ENCODE measurements around the gene JARID2.

Gene JARID2

DNA sequence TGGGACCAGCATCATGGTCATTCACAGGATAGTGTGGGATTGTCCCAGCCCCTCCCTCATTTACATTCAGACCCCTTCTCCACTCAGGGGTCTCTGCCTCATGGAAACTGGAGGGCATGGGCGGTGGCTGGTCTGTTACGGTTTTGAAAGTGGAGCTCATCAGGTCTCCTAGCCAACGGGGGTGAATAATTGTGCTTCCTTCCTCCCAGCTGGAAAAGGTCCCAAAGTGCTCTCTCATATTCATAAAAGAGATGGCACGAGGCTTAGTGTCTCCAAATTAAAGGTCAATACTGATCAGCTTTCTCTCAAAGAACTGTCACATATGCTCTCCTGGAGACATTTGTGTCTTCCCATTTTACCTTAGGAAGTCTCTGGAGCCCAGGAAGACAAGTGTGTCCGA is 19.9 kb downstream of the JARID2 start:
- no peak for DNase-seq (ENCODE audit: low read depth)

DNA sequence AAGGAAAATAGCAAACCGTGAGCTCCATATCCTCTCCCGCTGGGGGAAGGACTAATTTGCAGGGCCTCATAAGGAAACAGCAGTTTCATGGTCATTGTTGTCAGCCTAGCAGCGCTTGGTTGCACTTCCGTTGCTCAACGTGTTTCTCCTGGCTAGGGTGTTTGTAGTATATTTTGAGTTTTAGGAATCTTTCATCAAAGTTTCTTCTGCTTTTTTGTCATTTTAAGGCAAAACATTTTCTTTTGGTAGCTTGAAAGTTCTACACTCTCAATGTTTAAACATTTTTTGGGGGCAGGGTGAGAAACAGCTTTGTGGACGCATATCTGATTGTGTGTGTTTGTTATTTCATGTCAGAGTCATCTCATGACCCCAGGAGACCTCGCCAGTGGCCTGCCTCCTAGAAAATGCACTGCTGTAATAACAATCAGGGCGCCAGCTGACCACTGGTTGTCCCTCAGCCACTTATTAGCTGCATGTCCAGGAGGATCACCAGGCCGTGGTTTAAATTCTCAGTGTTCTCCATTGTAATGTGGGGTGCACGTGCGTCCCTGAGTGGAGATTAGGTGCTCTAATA is 20.6 kb downstream of the JARID2 start:
- no peak for DNase-seq (ENCODE audit: low read depth)

DNA sequence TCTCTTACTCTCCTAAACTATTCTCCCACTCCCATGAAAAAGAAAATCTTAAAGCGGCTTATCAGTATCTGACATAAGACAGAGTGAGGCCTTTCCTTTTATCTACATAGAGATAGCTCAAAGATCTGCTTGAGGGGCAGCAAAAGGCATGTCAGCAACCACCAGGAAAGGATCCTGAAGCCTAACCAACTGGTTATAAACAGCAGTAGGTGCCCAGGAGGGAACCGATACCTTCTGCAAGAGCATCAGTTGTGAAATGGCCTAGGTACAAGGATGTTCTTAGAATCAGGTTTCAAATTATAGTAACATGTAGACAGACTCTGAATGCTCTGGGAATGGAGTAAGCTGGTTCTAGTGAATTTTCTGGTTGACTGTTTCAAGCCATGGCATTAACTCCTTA is 21.4 kb downstream of the JARID2 start:
- DNase-seq (ENCODE audit: low read depth): no peak

DNA sequence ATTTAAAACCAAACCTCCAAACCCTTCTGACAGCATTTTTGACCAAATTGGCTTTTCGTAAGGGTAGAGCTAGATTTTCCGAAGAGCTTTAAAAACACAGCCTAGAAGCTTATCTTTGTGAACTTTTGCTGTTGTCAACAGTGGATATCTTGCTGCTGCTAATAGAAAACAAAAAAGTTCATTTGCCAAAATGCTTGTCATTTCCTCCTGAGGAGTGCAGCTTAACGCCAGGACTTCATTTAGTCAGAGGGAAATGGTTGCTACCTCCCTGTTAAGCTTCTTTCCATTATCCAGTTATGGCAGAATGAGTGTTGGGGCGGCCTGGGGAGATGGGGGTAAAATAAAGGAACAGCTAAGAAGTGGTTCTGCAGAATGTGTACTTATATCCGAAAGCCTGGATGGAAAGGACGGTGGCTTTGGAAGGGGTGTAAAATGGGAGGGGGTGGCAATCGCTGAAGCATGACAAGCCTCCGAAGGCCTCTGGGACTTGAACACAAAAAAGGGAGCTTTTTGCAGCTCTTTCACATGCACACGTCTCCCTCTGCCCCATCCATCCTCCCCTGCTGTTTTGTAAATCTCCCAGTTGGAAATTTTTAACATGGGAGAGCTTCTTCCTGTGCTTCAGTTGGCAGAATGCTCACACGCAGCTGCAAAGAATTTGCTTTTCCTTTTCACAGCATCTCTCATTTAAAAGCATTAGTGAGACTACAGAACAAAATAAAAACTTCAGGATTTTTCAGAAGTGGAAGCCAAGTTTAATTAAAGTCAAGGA is 22.5 kb downstream of the JARID2 start:
- no peak for DNase-seq (ENCODE audit: low read depth)

DNA sequence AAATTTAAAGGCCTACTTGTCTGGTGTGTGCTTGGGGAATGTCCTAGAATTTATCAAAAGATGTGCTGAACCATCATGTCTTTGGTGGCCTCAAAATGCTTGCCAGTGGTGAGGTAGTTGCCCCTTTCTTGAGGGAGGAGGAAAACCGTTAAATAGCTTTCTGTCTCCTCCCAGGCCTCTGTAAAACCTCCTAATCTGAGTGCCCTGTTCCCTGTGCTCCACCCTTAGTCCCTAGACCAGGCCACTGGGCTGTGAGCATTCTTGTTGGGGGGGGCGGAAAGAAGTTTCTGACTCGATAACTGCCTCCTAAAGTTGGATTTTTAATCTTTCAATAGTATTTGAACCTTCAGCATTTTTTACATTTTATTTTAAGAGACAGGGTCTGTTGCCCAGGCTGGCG is 23.1 kb downstream of the JARID2 start:
- no peak for DNase-seq (ENCODE audit: low read depth)

DNA sequence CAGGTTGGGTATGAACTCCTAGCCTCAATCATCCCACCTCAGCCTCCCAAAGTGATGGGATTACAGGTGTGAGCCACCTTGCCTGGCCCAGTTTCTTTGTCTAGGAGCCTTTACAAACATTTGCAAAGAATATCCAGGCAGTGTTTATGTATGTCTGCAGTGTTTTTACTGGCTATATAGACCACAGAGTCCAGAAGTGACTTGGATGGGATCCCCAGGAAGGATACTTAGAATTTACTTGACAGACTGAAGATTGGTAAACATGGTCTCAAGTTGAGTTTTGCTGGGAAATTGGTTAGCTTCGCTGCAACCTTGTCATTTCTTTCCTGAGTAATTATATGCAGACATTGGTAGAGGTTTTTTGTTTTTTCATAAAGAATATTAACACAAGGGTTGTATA is 23.8 kb downstream of the JARID2 start:
- no peak for DNase-seq (ENCODE audit: low read depth)

DNA sequence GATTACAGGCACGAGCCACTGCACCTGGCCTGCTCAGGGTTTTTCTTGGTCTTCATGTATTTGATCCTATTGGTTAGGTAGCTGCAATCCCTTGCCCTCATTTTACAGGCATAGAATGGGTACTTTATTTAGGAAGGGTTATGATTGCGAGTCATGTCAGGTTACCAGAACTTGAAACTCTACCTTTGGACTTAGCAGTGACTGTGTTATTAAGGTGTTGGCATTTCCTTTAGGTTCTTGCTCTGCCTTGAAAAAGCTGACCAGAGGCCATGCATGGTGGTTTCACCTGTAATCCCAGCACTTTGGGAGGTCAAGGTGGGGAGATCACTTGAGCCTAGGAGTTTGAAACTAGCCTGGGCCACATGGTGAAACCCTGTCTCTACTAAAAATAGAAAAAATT is 24.5 kb downstream of the JARID2 start:
- no peak for DNase-seq (ENCODE audit: low read depth)

DNA sequence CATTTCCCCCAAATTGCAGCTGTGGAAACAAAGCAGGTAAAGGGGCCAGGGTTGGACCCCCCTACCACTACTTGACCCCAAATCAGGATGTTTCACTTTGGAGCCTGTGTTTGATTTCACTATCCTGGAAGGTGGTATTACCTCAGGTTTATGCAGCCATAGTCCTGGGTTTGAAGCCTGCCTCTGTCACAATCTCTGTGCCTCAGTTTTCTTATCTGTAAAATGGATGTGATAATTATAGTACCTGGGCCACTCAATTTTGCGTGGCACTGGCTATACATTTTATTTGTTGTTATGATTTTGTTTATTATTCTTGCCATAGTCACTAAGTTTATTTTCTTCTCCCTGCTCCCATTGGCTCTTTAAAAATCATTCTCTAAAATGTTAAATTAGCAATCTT is 26.7 kb downstream of the JARID2 start:
- no peak for DNase-seq (ENCODE audit: low read depth)

DNA sequence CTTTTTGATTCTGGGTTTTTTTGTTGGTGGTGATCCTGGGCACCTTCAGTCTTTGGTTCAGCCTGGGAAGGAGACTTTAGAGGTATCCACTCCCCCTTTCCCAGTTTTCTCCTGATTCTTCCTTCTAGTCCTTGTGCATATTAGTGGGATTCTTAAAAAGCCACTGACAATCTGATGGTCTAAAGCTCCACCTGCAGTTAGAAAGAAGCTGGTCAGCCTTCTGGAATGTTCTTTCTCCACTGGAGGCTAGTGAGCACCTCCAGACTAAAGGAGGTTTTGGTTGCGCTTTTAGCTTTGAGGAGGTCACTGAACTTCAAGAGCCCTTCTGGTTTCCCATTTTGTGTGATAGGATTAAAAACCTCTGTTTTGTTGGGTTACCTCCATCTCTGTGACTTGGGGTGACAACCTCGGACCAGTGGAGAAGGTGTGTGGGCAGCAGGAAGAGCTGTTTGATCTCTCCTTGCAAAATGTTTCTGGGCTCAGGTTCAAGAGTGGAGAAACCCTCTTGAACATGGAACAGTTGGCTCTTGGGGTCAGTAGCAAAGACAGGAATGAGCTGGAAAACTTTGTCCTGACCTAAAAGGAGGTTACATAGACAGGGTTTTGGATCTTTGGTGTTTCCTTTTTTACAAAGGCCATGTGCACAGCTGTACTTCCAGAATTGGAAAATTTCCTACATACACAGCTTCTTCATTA is 29.0 kb downstream of the JARID2 start:
- DNase-seq (ENCODE audit: low read depth): peak; percentile 40

DNA sequence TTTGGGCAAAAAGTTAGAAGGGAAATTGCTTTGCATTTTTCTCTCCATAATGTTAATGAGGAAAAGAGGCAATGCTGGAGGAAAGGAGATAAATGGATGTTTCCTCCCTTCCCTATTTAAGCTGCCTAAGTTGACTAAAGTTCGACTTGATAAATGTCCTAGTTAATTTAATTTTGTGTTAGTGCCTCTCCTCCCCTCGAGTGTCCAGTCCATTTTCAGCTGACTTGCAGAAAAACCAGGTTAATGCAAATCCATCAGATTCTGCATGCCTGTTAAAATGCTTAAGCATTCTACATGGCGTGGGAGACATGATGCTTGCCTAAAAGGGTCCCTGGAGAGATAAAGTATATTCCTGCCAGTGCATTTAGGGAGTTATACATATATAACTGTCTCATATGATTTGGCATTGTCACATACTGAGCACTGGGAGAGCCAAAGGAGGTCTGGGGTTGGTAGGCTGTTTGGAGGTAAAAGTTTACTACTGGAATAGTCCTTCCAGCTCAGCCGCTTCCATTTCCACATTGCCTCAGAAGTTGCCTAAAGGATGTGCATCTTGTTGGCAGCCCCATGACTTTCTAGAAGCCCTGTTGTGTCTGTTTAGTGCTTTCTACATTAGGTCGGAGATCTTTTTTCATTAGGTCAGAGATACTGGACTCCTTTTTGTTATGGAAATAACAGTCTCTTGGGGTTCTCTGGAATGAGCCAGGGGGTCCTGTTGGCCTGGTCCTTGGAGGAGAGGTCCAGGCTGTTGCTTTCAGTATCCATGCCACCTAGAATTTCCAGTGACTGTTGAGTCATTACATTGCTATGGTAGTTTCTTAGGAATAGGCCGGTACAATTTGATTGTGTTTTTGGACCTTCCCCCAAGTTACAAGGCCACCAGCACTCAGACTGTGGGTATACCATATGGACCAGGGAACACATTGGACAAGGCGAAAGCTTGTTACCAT is 30.4 kb downstream of the JARID2 start:
- DNase-seq (ENCODE audit: low read depth): no peak

DNA sequence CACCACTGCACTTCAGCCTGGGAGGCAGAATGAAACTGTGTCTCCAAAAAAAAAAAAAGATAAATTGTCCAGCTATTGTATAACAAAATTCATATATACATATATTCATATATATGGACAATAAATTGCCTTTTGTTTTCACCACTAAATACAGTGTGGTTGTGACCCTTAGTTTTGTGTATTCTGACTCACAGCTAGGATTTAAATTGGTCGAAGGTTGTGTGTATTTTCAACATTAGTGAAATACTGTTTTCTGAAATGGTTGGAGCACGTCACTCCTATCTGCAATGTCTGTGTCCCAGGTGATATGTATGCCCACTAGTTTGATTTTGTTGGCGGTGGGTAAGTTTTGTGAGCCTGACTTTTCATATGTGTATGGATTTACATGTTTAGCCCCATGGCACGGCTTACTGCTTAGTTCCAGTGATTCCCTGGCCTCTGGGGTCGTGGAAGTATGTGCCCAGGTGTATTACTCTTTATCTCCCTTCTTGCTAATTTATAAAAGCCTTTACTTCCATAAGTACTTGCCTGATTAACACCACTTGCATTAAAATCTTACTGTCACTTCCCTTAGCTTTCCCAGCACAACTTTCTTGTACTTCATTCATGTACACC is 33.3 kb downstream of the JARID2 start:
- no peak for DNase-seq (ENCODE audit: low read depth)

DNA sequence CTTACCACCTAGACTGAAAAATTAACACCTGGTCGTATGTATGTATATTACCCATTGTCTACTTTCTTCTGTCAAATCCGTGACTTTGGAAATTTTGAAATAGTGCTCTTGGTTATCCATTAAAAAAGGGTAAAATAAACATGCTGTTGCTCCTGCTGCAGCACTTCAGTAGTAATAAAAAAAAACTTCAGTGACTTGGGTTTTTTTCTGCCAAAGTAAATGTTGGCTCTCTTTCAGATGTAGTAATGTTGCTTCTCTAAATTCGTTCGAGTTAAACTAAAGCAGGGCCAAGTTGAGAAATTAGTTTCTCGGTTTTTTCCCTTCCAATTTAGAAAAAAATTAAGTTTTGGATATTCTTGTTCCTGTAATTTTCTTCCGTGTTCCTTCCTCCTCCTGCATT is 34.2 kb downstream of the JARID2 start:
- DNase-seq (ENCODE audit: low read depth): no peak

DNA sequence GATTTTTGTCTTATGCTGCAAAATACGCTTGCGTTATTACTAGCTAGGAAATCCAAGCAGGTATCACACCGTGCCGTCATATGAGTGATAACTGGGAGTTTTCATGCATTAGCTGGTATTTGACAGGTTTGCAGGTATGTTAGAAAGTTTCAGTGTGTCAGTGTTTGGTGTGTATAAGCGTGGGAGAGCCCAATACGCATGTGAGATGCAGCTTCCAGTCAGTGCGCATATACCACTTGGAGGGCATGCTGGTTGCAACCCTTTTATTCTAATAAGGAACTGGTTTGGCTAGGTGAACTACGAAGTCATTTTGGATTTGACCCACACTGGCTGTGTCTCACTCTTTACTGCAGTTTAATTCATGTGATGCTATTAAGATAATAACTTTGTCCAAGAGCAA is 35.1 kb downstream of the JARID2 start:
- DNase-seq (ENCODE audit: low read depth): no peak

DNA sequence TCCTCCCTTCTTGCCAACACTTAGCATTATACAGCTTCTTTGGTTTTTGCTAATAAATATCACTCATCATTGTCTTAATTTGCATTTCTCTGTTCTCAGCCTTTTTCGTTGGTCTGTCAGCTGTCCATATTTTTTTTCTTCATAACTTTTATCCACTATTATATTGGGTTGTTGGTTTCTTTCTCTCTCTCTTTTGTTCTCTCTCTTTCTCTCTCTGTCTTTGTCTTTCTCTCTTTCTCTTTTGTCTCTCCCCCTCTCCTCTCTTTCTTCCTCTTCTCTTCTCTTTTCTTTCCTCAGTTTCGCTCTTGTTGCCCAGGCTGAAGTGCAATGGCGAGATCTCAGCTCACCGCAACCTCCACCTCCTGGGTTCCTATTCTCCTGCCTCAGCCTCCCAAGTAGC is 36.5 kb downstream of the JARID2 start:
- no peak for DNase-seq (ENCODE audit: low read depth)

DNA sequence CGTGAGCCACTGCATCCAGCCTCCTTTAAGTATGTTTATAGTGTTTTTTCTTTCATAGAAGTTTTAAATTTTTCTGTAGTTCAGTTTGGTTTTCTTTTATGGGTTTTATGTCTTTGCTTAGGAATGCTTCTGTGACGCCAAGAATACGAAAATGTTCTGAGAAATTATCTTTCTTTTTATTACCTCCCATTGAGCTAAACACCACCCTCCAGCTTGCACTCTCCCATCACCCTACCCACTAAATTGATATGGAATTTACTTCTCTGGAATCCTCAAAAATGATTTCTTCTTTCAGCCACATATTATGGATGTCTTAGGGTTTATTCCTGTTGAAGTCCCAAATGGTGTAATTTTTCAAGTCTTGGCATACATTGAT is 38.1 kb downstream of the JARID2 start:
- DNase-seq (ENCODE audit: low read depth): no peak

DNA sequence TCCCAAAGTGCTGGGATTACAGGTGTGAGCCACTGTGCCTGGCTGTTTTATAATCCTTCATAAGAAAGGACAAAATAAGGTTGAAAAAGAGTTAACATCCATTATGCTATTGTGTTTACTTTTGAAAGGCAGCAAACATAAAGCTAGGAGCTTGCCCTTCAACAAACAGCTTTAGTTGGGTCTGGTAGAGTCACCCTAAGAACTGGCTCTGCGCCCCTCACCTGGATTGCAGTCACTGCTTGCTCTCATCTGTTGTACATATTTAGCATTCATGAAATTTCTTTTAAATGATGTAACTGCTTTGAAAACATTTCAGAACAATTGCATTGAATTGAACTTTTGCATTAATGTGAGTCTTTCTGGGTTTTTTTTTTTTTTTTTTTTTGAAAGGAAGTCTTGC is 38.9 kb downstream of the JARID2 start:
- DNase-seq (ENCODE audit: low read depth): no peak

DNA sequence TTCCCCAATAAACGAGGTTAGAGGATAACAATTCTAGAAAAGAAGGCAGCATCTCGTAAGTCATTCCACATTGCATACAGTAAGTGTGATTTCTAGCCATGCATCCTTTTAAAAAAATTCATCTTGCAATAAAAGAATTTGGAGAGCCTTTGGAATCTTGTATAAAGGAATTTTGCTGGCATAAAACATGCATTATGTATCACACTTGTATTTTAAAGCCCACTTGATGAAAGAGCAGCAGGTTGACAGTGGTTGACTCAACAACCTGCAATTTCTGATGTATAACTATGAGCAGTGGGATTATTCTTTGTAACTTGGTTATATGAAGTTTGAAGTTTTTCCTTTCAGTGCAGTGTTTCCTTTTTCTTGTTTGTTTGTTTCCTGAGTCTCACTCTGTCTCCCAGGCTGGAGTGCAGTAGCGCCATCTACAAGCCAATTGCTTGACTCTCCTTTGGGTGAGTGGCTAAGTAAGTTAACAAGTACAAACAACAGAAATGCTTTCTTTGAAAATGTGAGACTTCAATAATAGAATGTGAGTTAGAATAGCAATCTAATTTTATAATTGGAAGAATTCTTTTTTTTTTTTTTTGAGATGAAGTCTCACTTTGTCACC is 39.9 kb downstream of the JARID2 start:
- DNase-seq (ENCODE audit: low read depth): peak; percentile 30

DNA sequence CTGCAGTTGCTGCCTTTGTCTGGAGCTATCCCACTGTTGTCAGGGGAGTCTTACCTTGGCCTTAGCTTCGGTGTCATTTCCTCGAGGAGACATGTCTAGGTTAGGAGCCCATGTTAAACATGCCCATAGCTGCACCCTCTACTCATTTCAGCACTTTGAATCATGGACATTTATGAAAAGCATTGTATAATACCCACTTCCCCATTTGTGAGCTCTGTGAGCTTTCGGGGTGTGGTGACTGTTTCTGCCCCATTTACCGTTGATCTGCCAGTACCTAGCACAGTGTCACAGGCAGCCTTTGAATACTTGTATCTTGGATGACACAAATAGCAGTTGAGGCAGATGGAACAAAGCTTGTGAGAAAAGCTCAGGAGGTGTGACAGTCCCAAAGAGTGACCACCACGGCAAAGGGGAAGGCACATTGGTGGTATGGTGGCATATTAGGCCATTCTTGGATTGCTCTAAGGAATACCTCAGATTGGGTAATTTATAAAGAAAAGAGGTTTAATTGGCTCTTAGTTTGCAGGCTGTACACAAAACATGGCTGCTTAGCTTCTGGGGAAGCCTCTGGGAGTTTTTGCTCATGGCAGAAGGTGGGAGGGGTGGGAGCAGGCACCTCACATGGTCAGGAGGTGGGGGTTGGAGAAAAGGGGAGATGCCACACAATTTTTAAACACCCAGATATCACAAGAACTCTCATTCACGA is 42.0 kb downstream of the JARID2 start:
- no peak for DNase-seq (ENCODE audit: low read depth)

DNA sequence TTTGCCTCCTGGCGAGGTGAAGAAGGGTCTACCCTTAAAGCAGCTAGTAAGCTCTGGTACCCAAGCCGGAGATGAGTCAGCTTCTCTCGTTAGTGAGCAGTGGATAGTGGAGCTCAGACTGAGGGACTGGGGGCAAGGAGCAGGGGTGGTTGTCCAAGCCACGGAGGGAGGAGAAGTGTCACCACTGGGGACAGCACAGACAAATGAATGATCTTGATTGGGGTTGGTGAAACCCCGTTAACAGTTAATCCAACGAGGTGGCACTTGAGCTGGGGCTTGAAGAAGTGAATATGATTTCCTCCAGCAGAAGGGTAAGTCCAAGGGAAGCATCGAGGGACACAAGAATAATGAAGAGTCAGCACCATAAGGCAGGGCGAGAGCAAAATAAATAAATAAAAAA is 43.0 kb downstream of the JARID2 start:
- no peak for DNase-seq (ENCODE audit: low read depth)

DNA sequence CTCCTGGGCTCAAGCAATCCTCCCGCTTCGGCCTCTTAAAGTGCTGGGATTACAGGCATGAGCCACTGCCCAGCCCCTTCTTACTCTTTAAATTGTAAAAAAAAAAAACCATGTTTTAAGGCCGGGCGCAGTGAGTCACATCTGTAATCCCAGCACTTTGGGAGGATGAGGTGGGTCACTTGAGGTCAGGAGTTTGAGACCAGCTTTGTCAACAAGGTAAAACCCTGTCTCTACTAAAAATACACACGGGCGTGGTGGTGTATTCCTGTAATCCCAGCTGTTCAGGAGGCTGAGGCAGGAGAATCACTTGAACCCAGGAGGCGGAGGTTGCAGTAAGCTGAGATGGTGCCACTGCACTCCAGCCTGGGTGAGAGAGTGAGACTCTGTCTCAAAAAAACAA is 43.6 kb downstream of the JARID2 start:
- DNase-seq (ENCODE audit: low read depth): peak; percentile 47
